GM18870 (cell line): ENCODE measurements around the gene MAP3K12.
"Not testable (repeated sequence)": the region's sequence is repeated elsewhere in the genome, so short reads cannot be mapped to it uniquely, and the experiment has no call there.

Experiments used
- ATAC-seq: cut with Tn5 transposase; IDR thresholded peaks from one replicate; pipeline ENCODE4 v1.9.1; 2021; ENCODE audit warnings: moderate library complexity; ENCODE audit not compliant: unreplicated experiment

Gene MAP3K12

DNA sequence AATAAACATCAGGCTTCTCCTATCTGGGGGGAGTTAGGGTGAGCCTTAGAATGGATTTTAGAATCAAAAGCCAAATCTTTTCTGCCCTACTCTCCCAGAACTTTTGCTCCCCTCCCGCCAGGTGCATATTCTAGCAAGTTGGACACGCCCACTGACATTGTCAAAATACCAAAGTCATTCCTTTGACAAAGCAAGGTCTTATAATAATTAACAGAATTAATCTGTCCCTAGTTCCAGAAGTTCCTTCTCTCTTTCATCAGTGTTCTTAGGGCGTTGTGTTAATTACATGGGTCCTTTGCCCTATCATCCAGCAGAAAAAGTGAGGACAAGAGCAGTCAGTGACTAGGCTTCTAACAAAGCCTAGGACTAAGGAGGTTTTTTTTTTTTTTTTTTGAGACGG lies 55.3 kb downstream of the MAP3K12 start:
- no peak for ATAC-seq

DNA sequence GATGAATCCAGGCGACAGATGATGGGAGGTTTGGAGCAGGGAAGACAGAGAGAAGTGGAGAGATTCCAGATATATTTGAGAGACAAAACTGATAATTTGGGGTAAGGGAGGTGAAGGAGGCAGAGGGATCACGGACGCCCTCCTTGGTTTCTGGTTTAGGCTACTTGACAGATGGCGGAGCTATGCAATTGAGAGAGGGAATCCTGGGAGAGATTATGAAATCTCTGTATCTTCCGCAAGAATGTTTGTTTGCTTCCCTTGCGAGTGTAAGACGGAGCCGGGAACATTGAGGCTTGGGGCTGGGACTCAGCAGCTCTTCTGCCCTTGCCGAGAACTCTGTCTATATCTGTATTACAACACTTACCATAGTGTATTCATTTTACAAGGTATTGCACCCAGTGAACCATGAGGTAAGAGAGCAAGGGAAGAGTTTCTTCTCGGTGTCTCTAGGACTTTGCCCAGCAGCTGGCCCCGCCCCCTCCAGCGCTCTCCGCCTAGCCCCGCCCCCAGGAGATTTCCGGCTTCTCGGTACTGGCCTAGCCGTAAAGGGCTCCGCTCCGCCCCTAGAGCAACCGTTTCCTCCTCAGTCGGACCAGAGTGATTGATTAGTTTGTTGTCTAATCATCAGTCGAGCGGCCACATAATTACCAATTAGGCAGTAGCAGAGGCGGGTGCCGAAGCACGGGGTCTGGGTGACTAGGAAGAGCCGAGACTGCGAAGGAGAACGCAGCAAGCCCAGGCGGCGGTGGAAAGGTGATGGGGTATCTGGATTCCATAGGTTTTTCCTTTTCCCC lies 58.0 kb downstream of the MAP3K12 start, which contains the start of gene PRR13:
Gene PRR13, plus strand, starts transcription at position 695 of the 794 bp plus-strand sequence. CDS start 981 bp downstream, outside the sequence.
- peak; percentile 96 for ATAC-seq

DNA sequence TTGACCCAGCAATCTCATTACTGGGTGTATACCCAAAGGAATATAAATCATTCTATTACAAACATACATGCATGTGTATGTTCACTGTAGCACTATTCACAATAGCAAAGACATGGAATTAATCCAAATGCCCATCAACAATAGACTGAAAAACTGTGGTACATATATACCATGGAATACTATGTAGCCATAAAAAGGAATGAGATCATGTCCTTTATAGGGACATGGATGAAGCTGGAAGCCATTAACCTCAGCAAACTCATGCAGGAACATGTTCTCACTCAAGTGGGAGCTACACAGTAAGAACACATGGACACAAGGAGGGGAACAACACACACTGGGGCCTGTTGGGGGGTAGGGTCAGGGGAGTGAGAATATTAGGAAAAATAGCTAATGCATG lies 59.7 kb downstream of the MAP3K12 start:
- ATAC-seq, result not testable (repeated sequence)

DNA sequence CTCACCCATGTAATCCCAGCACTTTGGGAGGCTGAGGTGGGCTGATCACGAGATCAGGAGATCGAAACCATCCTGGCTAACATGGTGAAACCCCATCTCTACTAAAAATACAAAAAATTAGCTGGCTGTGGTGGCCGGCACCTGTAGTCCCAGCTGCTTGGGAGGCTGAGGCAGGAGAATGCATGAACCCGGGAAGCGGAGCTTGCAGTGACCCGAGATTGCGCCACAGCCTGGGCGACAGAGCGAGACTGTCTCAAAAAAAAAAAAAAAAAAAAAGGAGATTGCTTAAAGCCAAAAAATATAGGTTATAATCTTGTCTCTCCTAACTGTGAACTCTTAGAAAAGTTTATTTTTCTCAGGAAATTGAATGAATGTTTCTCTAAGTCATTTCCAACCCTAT lies 63.9 kb downstream of the MAP3K12 start:
- not testable (repeated sequence) for ATAC-seq

DNA sequence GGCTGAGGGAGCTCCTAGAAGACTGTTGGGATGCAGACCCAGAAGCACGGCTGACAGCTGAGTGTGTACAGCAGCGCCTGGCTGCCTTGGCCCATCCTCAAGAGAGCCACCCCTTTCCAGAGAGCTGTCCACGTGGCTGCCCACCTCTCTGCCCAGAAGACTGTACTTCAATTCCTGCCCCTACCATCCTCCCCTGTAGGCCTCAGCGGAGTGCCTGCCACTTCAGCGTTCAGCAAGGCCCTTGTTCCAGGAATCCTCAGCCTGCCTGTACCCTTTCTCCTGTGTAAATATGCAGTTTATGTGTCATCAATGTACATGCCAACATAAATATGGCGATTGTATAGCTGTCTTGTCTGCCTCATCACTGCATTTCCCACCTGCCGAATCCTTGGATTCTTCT lies 68.1 kb downstream of the MAP3K12 start:
- no peak for ATAC-seq

DNA sequence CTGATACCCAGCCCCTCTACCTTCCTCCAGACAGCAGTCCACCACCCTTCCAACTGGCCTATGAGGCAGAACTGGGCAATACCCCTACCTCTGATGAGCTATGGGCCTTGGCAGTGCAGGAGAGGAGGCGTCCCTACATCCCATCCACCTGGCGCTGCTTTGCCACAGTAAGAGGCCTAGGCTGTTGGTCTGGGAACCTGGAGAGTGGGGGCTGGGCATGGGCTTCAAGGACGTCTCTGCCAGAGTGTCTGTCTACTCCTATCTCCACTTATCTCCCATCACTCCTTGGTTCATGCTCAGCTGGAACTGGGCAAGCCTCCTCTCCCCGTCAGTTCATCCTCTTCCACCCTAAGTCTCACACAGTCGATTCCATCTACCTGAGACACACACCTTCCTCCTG lies 69.1 kb downstream of the MAP3K12 start:
- ATAC-seq, result no peak
